Activated naive CD4-positive, alpha-beta T cell treated with Interleukin-2 at 50 U/mL for 16 hours (primary cell): ENCODE measurements around the gene TBC1D5.
"Not testable (repeated sequence)": the region's sequence is repeated elsewhere in the genome, so short reads cannot be mapped to it uniquely, and the experiment has no call there.

ENCODE experiments used
- DNase-seq: peaks from one replicate; pipeline ENCODE4 v3.0.0-alpha.2; 2020

Gene TBC1D5

DNA sequence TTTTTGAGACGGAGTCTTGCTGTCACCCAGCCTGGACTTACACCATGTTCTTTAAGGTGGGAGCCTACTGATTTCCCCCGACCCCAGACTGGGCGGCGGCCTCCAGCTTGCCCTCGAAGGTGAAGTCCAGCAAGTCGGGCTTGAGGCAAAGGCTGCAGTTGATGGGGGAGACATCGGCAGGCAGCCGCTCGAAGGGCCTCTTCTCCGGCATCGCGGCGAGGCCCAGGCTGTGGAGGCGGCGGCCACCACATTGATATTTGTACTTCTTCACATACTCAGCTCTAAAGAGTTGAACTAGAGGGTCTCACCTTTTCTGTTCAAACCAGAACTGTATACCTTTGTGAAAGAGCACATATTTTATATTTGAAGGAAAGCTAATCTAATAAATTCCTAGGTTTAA, 36.4 kb downstream of the TBC1D5 start:
- not testable (repeated sequence) for DNase-seq

DNA sequence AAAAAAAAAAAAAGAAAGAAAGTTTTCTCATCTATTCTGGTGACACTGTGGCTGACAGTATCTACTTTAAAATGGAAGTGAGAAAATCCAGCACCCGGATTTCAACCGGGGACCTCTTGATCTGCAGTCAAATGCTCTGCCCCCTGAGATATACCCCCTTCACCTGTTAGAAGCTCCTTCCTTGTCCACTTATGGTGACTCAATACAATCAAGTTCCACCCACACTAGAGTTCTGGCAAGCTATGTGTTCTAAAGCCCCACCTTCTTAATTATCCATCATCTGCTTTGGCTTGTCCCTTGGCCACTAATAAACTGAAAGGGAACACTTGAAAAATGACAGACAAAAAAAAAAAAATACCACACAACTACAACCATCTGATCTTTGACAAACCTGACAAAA, 42.6 kb downstream of the TBC1D5 start:
- not testable (repeated sequence) for DNase-seq

- not testable (repeated sequence) for DNase-seq
Measured at GRCh38 chr3:17695665-17696064, 46.8 kb downstream of the TBC1D5 start.

DNA sequence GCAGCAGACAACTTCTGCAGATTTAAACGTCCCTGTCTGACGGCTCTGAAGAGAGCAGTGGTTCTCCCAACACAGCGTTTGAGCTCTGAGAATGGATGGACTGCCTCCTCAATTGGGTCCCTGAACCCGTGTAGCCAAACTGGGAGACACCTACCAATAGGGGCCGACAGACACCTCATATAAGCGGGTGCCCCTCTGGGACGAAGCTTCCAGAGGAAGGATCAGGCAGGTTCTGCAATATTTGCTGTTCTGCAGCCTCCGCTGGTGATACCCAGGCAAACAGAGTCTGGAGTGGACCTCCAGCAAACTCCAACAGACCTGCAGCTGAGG, 48.8 kb downstream of the TBC1D5 start:
- DNase-seq, result not testable (repeated sequence)

GRCh38 chr3:17692846-17693669, 49.4 kb downstream of the TBC1D5 start:
- peak; percentile 68 for DNase-seq

DNA sequence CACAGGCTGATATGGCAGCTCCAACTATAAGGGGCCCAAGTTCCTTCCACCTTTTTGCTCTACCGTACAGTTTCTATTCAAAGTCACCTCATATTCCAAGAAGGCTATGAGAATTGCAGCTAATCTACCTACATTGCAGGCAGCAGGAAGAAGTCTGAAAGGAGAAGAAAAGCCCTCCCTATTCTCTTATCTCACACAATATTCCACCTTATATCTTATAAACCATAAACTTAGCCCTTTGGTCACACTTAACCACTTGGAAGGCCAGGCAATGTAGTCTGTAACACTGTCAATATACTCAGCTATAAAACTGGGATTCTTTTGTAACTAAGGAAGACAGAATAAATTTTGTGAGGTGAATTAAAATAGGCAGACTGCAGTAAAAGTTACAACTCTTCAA, 54.9 kb downstream of the TBC1D5 start:
- no peak for DNase-seq

DNA sequence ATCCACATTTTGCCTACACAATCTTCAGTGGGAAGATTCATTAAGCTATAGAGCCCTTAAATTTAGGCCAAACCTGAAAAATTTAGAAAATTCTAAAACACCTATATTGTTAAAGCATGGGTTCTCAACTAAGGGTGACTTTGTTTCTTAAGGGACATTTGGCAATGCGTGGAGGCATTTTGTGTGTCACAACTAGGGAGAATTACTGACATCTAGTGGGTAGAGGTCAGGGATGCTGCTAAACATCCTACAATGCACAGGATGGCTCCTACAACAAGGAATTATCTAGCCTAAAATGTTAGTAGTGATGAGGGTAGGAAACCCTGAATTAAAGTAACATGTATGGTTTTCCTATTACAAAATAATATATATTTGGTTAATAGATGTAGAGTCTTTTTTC, 55.8 kb downstream of the TBC1D5 start:
- no peak for DNase-seq

DNA sequence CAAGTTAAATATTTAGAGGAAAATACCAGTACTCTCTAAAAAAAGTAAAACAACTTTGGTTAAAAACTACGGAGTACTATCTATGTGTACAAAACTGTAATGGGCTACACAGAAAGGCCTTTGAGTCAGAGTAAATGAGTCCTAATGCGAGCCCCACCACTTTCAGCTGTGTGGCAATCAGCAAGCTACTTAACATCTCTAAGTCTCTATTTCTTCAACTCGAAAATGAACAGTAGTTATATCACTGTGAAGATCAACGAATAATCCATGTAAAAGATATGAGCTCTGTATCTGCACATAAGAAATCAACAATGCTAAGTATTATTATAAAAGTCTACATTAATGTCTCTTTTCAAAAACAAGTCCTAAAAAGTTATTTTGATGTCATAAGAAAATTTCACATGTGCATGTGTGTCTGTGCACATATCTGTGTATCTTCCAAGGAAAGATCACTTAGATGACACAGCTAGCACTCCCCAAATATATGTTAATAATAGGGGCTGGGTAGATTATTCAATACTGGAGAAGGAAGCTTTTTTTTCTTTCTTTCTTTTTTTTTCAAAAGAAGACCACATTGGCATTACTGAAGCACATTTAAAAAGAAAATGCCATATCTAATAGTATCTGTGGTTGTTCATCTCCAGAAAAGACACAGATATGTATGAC, 58.8 kb downstream of the TBC1D5 start:
- DNase-seq, result no peak

DNA sequence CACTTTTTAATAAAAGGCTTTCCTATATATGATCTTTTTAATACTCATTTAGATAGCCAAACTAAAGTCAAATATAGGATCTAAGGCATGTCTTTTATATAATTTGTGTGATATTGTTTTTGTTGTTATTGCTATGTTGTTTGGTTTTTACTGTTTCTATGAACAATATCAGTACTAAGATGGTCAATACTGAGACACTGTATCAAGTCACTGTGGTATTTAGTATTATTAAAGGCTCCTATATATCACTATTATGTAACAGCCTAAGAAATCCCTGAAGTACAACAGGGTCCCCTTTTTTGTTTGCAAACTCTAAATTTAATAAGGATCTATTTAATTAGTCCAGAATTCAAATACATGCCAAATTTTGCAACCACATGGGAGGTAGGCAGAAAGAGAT, 61.9 kb downstream of the TBC1D5 start:
- no peak for DNase-seq

DNA sequence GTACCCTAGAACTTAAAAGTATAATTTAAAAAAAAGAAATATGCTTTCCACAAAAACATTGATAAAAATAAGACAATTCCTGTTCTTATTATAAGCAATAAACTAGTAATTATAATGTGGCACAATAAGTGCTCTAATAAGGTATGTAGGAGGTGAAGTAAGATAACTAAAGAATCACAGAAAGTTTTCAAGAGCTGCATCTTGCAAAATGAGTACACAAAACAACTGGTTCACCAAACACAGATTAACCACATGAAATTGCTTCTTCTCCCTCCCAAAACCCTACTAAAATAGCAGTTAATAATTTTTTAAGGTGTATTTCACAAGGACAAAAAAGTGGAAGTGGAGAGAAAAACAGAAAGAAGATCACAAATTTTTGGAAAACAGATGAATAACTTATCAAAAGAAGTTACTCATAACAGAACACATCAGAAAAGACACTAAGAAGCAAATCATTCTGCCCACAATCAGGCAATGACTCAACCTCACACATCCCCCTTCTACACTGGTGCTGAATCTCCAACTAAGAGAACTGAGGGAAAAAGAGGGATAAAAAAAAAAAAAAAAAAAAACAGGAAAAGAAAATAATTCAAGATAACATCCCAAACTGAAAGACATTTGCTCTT, 64.2 kb downstream of the TBC1D5 start:
- DNase-seq, result no peak

- no peak for DNase-seq
Measured at GRCh38 chr3:17674082-17674686, 68.2 kb downstream of the TBC1D5 start.

- no peak for DNase-seq
Measured at GRCh38 chr3:17672506-17672905, 69.9 kb downstream of the TBC1D5 start.

GRCh38 chr3:17670749-17671148, 71.7 kb downstream of the TBC1D5 start:
- no peak for DNase-seq

DNA sequence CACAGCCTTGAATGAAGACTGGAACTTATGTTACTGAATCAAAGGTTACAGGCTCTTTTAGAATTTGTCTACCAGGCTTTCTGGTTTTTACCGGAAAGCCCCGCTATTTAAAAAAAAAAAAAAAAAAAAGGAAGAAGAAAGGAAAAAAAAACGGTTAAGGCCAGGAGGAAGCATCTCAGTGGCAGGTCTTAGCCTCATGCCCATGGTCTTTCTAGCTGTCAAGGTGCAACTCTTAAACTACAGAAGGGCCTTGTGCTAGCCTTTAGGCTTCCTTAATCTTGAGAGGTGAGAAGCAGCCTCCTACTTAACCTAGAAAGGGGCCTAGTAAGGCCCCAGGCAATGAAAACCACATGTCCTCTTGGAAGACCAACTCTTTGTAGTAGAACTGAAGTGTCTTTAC, 77.5 kb downstream of the TBC1D5 start:
- no peak for DNase-seq

- DNase-seq, result no peak
Measured at GRCh38 chr3:17656264-17656663, 86.2 kb downstream of the TBC1D5 start.

- DNase-seq, result no peak
Measured at GRCh38 chr3:17655743-17656142, 86.7 kb downstream of the TBC1D5 start.

GRCh38 chr3:17649748-17650147, 92.7 kb downstream of the TBC1D5 start:
- DNase-seq, result not testable (repeated sequence)

DNA sequence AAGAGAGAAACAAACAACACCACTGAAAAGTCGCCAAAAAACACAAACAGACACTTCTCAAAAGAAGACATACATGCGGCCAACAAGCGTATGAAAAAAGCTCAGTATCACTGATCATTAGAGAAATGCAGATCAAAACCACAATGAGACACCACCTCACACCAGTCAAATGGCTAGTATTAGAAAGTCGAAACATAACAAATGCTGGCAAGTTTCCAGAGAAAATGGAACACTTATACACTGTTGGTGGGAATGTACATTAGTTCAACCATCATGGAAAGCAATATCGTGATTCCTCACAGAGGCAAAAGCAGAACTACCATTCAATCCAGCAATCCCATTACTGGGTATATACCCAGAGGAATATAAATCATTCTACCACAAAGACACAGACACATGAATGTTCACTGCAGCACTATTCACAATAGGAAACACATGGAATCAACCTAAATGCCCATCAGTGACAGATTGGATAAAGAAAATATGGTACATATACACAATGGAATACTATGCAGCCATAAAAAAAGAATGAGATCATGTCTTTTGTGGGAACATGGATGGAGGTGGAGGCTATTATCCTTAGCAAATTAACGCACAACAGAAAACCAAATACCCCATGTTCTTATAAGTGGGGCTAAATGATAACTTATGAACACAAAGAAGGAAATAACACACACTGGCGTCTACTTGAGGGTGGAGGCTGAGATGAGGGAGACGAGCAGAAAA, 93.6 kb downstream of the TBC1D5 start:
- not testable (repeated sequence) for DNase-seq

DNA sequence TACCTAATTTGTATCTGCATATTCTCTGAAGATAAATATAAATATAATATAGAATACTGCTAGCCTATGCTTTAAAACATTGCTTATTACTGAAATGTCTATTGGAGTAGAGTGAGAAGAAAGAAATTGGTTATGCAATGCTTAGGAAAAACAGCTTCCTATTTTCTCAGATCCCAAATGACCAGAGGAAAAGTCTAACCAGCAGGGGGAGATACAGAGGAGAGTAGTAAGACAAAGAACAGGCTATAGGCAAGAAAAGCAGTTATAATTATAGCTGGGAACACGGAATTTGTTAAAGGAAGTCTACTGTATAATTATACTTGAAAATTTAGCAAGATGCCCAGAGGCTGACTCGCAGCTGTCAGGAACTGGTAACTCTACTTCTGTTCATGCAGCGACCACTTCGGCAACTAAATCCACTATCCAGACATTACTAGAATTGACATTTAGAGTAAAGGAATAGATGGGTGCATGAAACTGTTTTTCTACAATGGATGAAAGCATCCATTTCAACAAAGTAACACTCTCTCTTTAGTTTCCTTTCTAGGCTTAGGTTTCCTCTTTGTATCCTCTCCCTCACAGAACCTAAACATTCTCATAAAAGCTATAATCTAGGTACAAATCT, 97.2 kb downstream of the TBC1D5 start:
- no peak for DNase-seq

DNA sequence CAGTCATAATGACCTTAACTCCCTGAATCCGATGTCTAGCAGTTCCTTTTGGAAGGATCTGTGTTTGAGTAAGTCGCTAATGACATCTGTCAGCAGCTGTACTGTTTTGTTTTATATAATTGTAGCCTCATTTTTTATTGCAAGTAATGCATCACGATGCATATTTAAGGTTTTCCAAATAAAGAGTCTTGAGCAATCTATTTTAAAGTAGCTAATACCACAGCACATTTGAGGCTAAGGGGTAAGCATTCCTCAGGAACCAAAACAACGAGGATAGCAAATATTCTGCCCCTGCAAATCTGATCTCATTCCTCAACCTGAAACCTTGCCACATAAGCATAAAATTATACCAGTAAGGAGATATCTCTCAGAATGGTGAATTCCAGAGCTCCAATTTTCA, 98.7 kb downstream of the TBC1D5 start:
- DNase-seq, result no peak

DNA sequence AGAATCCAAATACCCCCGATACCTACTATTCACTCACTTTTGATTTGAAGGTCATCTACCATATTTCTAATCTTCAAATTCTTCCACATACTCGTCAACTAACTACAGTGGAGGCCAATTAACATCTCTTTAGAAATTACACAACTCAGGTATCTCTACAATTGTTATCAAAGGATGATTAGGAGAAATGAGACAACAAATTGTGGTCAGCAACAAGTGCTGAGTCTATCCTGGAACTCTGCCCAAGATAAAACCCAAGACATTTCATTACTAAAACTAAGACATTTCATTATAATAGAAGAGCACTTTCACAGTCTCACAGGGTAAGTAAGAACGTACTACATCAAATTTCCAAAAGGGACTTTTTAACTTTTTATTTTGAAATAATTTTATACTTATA, 100.0 kb downstream of the TBC1D5 start:
- DNase-seq, result no peak

DNA sequence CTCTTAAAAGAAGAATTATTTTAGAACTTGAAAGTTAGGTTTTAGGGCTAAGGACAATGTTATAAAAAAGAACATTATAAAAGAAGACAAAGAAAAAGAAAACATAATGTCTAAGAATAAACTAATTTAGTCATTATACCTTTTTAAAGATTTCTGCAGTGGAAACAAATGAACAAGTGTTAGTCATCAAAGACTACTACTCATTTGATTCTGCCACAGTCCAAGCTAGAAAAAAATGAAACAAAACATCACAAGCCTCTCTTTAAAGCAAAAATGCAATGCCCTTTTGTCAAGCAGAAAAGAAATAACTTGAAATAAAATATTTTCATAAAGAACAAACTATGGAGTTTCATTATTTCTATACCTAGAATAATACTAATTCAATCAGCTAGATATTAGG, 102.0 kb downstream of the TBC1D5 start:
- no peak for DNase-seq

DNA sequence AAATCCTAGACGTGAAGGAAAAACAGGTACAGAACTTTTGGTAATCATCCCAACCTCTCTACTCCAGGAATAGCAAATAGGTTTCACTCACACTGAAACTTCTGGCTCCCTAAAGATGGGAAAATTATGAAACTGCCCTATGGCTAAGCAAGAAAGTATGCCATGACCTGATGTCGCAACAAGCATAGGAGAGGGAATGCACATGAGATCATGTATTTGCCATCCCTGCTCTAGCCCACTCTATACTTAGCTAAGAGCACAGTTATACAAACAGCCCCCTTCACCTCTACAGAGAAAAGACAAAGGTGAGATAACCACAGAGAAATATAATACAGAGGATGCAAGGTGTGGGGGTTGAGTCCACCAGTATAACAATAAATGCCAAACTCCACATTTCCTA, 102.7 kb downstream of the TBC1D5 start:
- DNase-seq, result no peak
